Neural cell (in vitro differentiated cells): Measurements from ENCODE around the gene ENG. TPM values are rescaled to one million over a fixed set of nuclear protein-coding genes. Genes with fewer than 3 reads are reported as not detected.

Experiments used
- H2AFZ ChIP-seq: fragments of 200-600, 300-800 bp; sonication (generic), shearing (Covaris generic); 2 replicates; pipeline ENCODE4 v1.6.0; 2014; ENCODE audit warnings: low read depth, mild to moderate bottlenecking, antibody characterized with exemption, low read length, moderate library complexity
- H3F3A ChIP-seq: fragments of 200-600 bp; shearing (Covaris generic); 2 replicates; pipeline ENCODE4 v1.6.1; 2016; ENCODE audit warnings: mild to moderate bottlenecking, moderate library complexity, mixed read lengths, antibody characterized with exemption, low read length; ENCODE audit not compliant: insufficient read depth, poor library complexity, severe bottlenecking
- H3K27ac ChIP-seq: fragments of 200-600, 300-800 bp; sonication (generic), shearing (Covaris generic); 2 replicates; pipeline ENCODE4 v1.5.1; 2014; ENCODE audit warnings: mild to moderate bottlenecking, low read length, moderate library complexity
- H3K27me3 ChIP-seq: fragments of 300-800, 200-600 bp; sonication (generic), shearing (Covaris generic); 2 replicates; pipeline ENCODE4 v1.6.0; 2014; ENCODE audit warnings: mild to moderate bottlenecking, low read depth, low read length, moderate library complexity; ENCODE audit not compliant: insufficient read depth
- H3K36me3 ChIP-seq: fragments of 300-800, 200-600 bp; sonication (generic), shearing (Covaris generic); 2 replicates; pipeline ENCODE4 v1.5.1; 2014; ENCODE audit warnings: mild to moderate bottlenecking, antibody characterized with exemption, low read length, moderate library complexity; ENCODE audit not compliant: insufficient read depth
- H3K4me2 ChIP-seq: fragments of 300-800, 200-600 bp; sonication (generic), shearing (Covaris generic); 2 replicates; pipeline ENCODE4 v1.6.0; 2014; ENCODE audit warnings: mild to moderate bottlenecking, low read length
- H3K4me3 ChIP-seq: fragments of 300-800, 200-600 bp; sonication (generic), shearing (Covaris generic); 2 replicates; pipeline ENCODE4 v1.5.1; 2014; ENCODE audit warnings: mild to moderate bottlenecking, low read length, moderate library complexity
- H3K79me2 ChIP-seq: fragments of 200-600 bp; shearing (Covaris generic); replicated peaks from 2 replicates; pipeline ENCODE4 v1.6.0; 2014; ENCODE audit warnings: mild to moderate bottlenecking, low read length, moderate library complexity; ENCODE audit not compliant: insufficient read depth
- H3K9ac ChIP-seq: fragments of 300-800, 200-600 bp; sonication (generic), shearing (Covaris generic); 2 replicates; pipeline ENCODE4 v1.6.1; 2016; ENCODE audit warnings: mild to moderate bottlenecking, low read length, mixed read lengths
- H3K9me2 ChIP-seq: fragments of 200-600 bp; shearing (Covaris generic); 2 replicates; pipeline ENCODE4 v1.6.1; 2016; ENCODE audit warnings: mild to moderate bottlenecking, low read length, mixed read lengths; ENCODE audit not compliant: insufficient read depth
- H3K9me3 ChIP-seq: fragments of 200-600, 300-800 bp; sonication (generic), shearing (Covaris generic); 2 replicates; pipeline ENCODE4 v1.6.1; 2016; ENCODE audit warnings: mild to moderate bottlenecking, mixed run types, low read length, moderate library complexity, mixed read lengths
- H4K20me1 ChIP-seq: fragments of 200-600 bp; shearing (Covaris generic); 2 replicates; pipeline ENCODE4 v1.6.1; 2016; ENCODE audit warnings: mild to moderate bottlenecking, mixed run types; ENCODE audit not compliant: insufficient read depth
- EP300 ChIP-seq: fragments of 450-650 bp; conservative IDR thresholded peaks from 2 replicates; pipeline ENCODE4 v1.6.1; 2014; ENCODE audit warnings: antibody characterized with exemption, mild to moderate bottlenecking, moderate library complexity; ENCODE audit not compliant: poor library complexity, severe bottlenecking
- EZH2 ChIP-seq: fragments of 200-600, 300-800 bp; shearing (Covaris generic), sonication (generic); IDR thresholded peaks from 2 replicates; pipeline ENCODE4 v1.6.1; 2014; ENCODE audit warnings: antibody characterized with exemption, low read length, borderline replicate concordance, mild to moderate bottlenecking; ENCODE audit not compliant: insufficient read depth, poor library complexity, severe bottlenecking
- MXI1 ChIP-seq: fragments of 450-650 bp; conservative IDR thresholded peaks from 2 replicates; pipeline ENCODE4 v1.6.1; 2014; ENCODE audit warnings: antibody characterized with exemption, mild to moderate bottlenecking; ENCODE audit not compliant: poor library complexity, severe bottlenecking
- POLR2AphosphoS5 ChIP-seq: IDR thresholded peaks from 2 replicates; pipeline ENCODE4 v1.6.1; 2012
- RAD21 ChIP-seq: fragments of 450-650 bp; conservative IDR thresholded peaks from 2 replicates; pipeline ENCODE4 v1.6.1; 2014; ENCODE audit warnings: antibody characterized with exemption, mild to moderate bottlenecking, moderate library complexity
- SMC3 ChIP-seq: fragments of 450-650 bp; conservative IDR thresholded peaks from 2 replicates; pipeline ENCODE4 v1.6.1; 2014; ENCODE audit warnings: antibody characterized with exemption, mild to moderate bottlenecking, moderate library complexity; ENCODE audit not compliant: poor library complexity
- TAF1 ChIP-seq: IDR thresholded peaks from 2 replicates; pipeline ENCODE4 v1.6.1; 2012; ENCODE audit warnings: low read depth
- polyA plus RNA-seq: library from polyadenylated mRNA; depleted of rRNA; stranded (reverse); fragments of >200 nt; gene quantifications from 2 replicates; pipeline ENCODE4 v1.2.3, GENCODE V29; 2014
- TF ChIP-seq, protein P1 (sequence below): fragments of 450-650 bp; IDR thresholded peaks from 2 replicates; pipeline ENCODE4 v1.5.1; 2014; ENCODE audit warnings: antibody characterized with exemption, mild to moderate bottlenecking, moderate library complexity; ENCODE audit not compliant: poor library complexity, severe bottlenecking
- TF ChIP-seq, protein P2 (sequence below): IDR thresholded peaks from 2 replicates; pipeline ENCODE4 v1.6.1; 2012; ENCODE audit warnings: borderline replicate concordance

Gene ENG
- polyA plus RNA-seq, 1 donor from 2014 or later, result not detected

DNA sequence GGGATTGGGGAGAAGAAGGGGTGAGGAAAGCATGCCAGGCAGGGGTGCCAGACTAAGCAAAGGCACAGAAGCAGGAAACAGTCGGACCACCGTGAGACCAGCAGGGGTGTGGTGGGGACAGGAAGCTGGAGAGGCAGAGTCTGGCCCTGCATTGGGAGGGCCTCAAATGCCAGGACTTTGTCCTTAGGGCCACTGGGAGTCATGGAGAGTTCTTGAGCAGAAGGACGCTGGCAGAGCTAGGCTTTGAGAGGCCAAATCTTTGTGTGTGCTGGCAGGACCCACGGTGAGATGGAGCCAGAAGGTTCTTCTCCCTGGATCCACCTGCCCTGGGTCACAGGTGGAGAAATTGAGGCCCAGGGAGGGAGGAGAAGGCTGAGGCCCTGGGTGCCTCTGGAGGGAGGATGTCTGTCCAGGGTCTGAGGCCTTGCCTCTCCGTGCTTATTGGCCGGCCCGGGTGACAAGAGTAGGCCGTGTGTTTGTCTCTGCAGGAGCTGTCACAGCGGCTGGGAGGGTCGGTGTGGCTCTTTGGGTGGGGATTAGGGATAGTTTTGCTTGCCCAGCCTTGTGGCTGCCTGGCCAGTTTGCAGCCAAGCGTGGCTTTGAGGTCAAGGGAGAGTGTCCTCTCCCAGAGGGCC lies 1.8 kb upstream of the ENG start:
- Histone ChIP-seq H3K4me2 (no peak overlapping the region), H3K79me2 (no peaks in the 10 kb centered on the region), H2AFZ (no peak overlapping the region), H4K20me1 (no peaks in the 10 kb centered on the region), H3K9me2 (no peaks in the 10 kb centered on the region), H3F3A (no peaks in the 10 kb centered on the region), H3K36me3 (no peaks in the 10 kb centered on the region), H3K27ac (no peak overlapping the region), H3K4me3 (no peak overlapping the region), H3K27me3 (no peaks in the 10 kb centered on the region), H3K9me3 (no peaks in the 10 kb centered on the region), H3K9ac (no peak overlapping the region)
- no peak for TF ChIP-seq EP300
- TF ChIP-seq, protein P1, sequence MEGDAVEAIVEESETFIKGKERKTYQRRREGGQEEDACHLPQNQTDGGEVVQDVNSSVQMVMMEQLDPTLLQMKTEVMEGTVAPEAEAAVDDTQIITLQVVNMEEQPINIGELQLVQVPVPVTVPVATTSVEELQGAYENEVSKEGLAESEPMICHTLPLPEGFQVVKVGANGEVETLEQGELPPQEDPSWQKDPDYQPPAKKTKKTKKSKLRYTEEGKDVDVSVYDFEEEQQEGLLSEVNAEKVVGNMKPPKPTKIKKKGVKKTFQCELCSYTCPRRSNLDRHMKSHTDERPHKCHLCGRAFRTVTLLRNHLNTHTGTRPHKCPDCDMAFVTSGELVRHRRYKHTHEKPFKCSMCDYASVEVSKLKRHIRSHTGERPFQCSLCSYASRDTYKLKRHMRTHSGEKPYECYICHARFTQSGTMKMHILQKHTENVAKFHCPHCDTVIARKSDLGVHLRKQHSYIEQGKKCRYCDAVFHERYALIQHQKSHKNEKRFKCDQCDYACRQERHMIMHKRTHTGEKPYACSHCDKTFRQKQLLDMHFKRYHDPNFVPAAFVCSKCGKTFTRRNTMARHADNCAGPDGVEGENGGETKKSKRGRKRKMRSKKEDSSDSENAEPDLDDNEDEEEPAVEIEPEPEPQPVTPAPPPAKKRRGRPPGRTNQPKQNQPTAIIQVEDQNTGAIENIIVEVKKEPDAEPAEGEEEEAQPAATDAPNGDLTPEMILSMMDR, result no peak
- no peak for TF ChIP-seq EZH2
- no peak for TF ChIP-seq MXI1
- no peak for TF ChIP-seq TAF1
- TF ChIP-seq RAD21, result no peak
- TF ChIP-seq, protein P2, sequence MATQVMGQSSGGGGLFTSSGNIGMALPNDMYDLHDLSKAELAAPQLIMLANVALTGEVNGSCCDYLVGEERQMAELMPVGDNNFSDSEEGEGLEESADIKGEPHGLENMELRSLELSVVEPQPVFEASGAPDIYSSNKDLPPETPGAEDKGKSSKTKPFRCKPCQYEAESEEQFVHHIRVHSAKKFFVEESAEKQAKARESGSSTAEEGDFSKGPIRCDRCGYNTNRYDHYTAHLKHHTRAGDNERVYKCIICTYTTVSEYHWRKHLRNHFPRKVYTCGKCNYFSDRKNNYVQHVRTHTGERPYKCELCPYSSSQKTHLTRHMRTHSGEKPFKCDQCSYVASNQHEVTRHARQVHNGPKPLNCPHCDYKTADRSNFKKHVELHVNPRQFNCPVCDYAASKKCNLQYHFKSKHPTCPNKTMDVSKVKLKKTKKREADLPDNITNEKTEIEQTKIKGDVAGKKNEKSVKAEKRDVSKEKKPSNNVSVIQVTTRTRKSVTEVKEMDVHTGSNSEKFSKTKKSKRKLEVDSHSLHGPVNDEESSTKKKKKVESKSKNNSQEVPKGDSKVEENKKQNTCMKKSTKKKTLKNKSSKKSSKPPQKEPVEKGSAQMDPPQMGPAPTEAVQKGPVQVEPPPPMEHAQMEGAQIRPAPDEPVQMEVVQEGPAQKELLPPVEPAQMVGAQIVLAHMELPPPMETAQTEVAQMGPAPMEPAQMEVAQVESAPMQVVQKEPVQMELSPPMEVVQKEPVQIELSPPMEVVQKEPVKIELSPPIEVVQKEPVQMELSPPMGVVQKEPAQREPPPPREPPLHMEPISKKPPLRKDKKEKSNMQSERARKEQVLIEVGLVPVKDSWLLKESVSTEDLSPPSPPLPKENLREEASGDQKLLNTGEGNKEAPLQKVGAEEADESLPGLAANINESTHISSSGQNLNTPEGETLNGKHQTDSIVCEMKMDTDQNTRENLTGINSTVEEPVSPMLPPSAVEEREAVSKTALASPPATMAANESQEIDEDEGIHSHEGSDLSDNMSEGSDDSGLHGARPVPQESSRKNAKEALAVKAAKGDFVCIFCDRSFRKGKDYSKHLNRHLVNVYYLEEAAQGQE, result no peak

- H3K79me2 ChIP-seq, result no peaks in the 10 kb centered on the region
- no peak overlapping the region for H3K27ac ChIP-seq
- TF ChIP-seq MXI1 (no peak), EZH2 (no peak), RAD21 (no peak), TAF1 (no peak), SMC3 (no peak), POLR2AphosphoS5 (no peak)
- TF ChIP-seq, protein P2, result no peak
- TF ChIP-seq, protein P1, result no peak
Measured at GRCh38 chr9:127855522-127855921, 1.1 kb upstream of the ENG start.

More at GRCh38 chr9:127855522-127855921, 1.1 kb upstream of the ENG start:
- H3K4me3 ChIP-seq, result no peak overlapping the region
- no peaks in the 10 kb centered on the region for H3F3A ChIP-seq
- H3K9me3 ChIP-seq, result no peaks in the 10 kb centered on the region
- no peak overlapping the region for H3K9ac ChIP-seq
- H2AFZ ChIP-seq, result no peak overlapping the region
- H3K36me3 ChIP-seq, result no peaks in the 10 kb centered on the region
- no peaks in the 10 kb centered on the region for H3K9me2 ChIP-seq
- no peaks in the 10 kb centered on the region for H4K20me1 ChIP-seq
- H3K27me3 ChIP-seq, result no peaks in the 10 kb centered on the region
- H3K4me2 ChIP-seq, result no peak overlapping the region
